ENCODE data around the gene SLC48A1.
A peak's percentile ranks its signal among the peaks of the same experiment; 100 is the strongest.

The SLC48A1 gene

GRCh38 chr12:47823422-47824086 is 50.5 kb downstream of the SLC48A1 start:
- no peaks in the 10 kb centered on the region for H3K27me3 ChIP-seq
- no peak for TF ChIP-seq CTCF (IDR thresholded peaks at IDR 0.05)
- no peak overlapping the region for H3K4me3 ChIP-seq (ENCODE audit: low read depth in 1 of 2, low read length in 1 of 2)
- peak overlapping the region; percentile 40 for H3K27ac ChIP-seq
- no peaks in the 10 kb centered on the region for H3K9me3 ChIP-seq
- H3K36me3 ChIP-seq, result no peaks in the 10 kb centered on the region
- peaks cover 64% of the 10 kb centered on the region in 2 experiments for H3K4me1 ChIP-seq (ENCODE audit: control insufficient read depth in 1 of 2, insufficient read depth in 1 of 2, low read depth in 1 of 2, low read length in 1 of 2)

- H3K36me3 ChIP-seq, result no peaks in the 10 kb centered on the region
- no peak for TF ChIP-seq CTCF (IDR thresholded peaks at IDR 0.05)
- H3K9me3 ChIP-seq, result no peaks in the 10 kb centered on the region
- peak overlapping the region; percentile 40 for H3K27ac ChIP-seq
- H3K4me1 ChIP-seq (ENCODE audit: control insufficient read depth in 1 of 2, insufficient read depth in 1 of 2, low read depth in 1 of 2, low read length in 1 of 2), result peaks cover 64% of the 10 kb centered on the region in 2 experiments
- no peak overlapping the region for H3K4me3 ChIP-seq (ENCODE audit: low read depth in 1 of 2, low read length in 1 of 2)
- no peaks in the 10 kb centered on the region for H3K27me3 ChIP-seq
Measured at GRCh38 chr12:47824198-47824597, 51.2 kb downstream of the SLC48A1 start.

- no peak overlapping the region for H3K4me3 ChIP-seq (ENCODE audit: low read depth in 1 of 2, low read length in 1 of 2)
- H3K36me3 ChIP-seq, result no peaks in the 10 kb centered on the region
- no peak for TF ChIP-seq CTCF (IDR thresholded peaks at IDR 0.05)
- no peaks in the 10 kb centered on the region for H3K27me3 ChIP-seq
- H3K27ac ChIP-seq, result peak overlapping the region; percentile 40
- peaks cover 67 to 69% of the 10 kb centered on the region in 2 experiments for H3K4me1 ChIP-seq (ENCODE audit: control insufficient read depth in 1 of 2, insufficient read depth in 1 of 2, low read depth in 1 of 2, low read length in 1 of 2)
- no peaks in the 10 kb centered on the region for H3K9me3 ChIP-seq
Measured at GRCh38 chr12:47824635-47825034, 51.6 kb downstream of the SLC48A1 start.

- no peaks in the 10 kb centered on the region for H3K9me3 ChIP-seq
- H3K4me1 ChIP-seq (ENCODE audit: control insufficient read depth in 1 of 2, insufficient read depth in 1 of 2, low read depth in 1 of 2, low read length in 1 of 2), result peaks cover 71 to 72% of the 10 kb centered on the region in 2 experiments
- H3K36me3 ChIP-seq, result no peaks in the 10 kb centered on the region
- TF ChIP-seq CTCF (IDR thresholded peaks at IDR 0.05), result no peak
- no peaks in the 10 kb centered on the region for H3K27me3 ChIP-seq
- no peak overlapping the region for H3K4me3 ChIP-seq (ENCODE audit: low read depth in 1 of 2, low read length in 1 of 2)
- no peak overlapping the region for H3K27ac ChIP-seq
Measured at GRCh38 chr12:47825173-47825639, 52.2 kb downstream of the SLC48A1 start.

- H3K4me1 ChIP-seq (ENCODE audit: control insufficient read depth in 1 of 2, insufficient read depth in 1 of 2, low read depth in 1 of 2, low read length in 1 of 2), result peaks cover 81 to 83% of the 10 kb centered on the region in 2 experiments
- H3K27ac ChIP-seq, result peak overlapping the region; percentile 61
- H3K4me3 ChIP-seq (ENCODE audit: low read depth in 1 of 2, low read length in 1 of 2), result peak overlapping the region in 1 of 2 experiments; percentile 30
- TF ChIP-seq CTCF (IDR thresholded peaks at IDR 0.05), result no peak
- H3K9me3 ChIP-seq, result no peaks in the 10 kb centered on the region
- no peaks in the 10 kb centered on the region for H3K27me3 ChIP-seq
- no peaks in the 10 kb centered on the region for H3K36me3 ChIP-seq
Measured at GRCh38 chr12:47828008-47828975, 55.3 kb downstream of the SLC48A1 start.

Measured in neutrophil (primary cell).